H1 (cell line): ENCODE measurements around the gene MAD2L1BP. TPM values are rescaled to one million over a fixed set of nuclear protein-coding genes. Genes with fewer than 3 reads are reported as not detected.

Experiments used
- BCL11A ChIP-seq, 2 experiments: IDR thresholded peaks; one replicate each; pipeline ENCODE4 v1.6.1; 2011; ENCODE audit warnings: low read depth in 2 of 2, low read length in 2 of 2, mild to moderate bottlenecking in 2 of 2
- BRCA1 ChIP-seq: IDR thresholded peaks from 2 replicates; pipeline ENCODE4 v1.6.1; 2012; ENCODE audit warnings: low read depth, low read length, improper control_type of control experiment
- CBX5 ChIP-seq: fragments of 300-800, 300-1000 bp; sonication (generic); IDR thresholded peaks from 2 replicates; pipeline ENCODE4 v1.7.1; 2016; ENCODE audit warnings: antibody characterized with exemption, low read length, low read depth
- CEBPB ChIP-seq: IDR thresholded peaks from 2 replicates; pipeline ENCODE4 v1.6.1; 2012; ENCODE audit warnings: low read depth, low read length
- CHD1 ChIP-seq: IDR thresholded peaks from 2 replicates; pipeline ENCODE4 v1.6.1; 2012; ENCODE audit warnings: low read depth, low read length, improper control_type of control experiment
- CREB1 ChIP-seq: IDR thresholded peaks from 2 replicates; pipeline ENCODE4 v1.6.1; 2012; ENCODE audit warnings: inconsistent platforms
- CTBP2 ChIP-seq: IDR thresholded peaks from 2 replicates; pipeline ENCODE4 v1.7.0; 2011; ENCODE audit warnings: borderline replicate concordance, mild to moderate bottlenecking, moderate library complexity, mixed read lengths, low read length; ENCODE audit not compliant: insufficient read depth, insufficient read length
- GABPA ChIP-seq: IDR thresholded peaks from 2 replicates; pipeline ENCODE4 v1.6.1; 2011; ENCODE audit warnings: mild to moderate bottlenecking, low read length, moderate library complexity, borderline replicate concordance; ENCODE audit not compliant: insufficient read depth
- KDM4A ChIP-seq: IDR thresholded peaks from one replicate; pipeline ENCODE4 v1.7.1; 2012; ENCODE audit warnings: low read depth, mild to moderate bottlenecking, moderate library complexity, low read length, inconsistent platforms; ENCODE audit not compliant: severe bottlenecking
- KDM5A ChIP-seq: fragments of 200-600 bp; IDR thresholded peaks from 2 replicates; pipeline ENCODE4 v1.7.1; 2012; ENCODE audit warnings: mild to moderate bottlenecking, low read length, inconsistent platforms, mixed read lengths
- NANOG ChIP-seq: IDR thresholded peaks from 2 replicates; pipeline ENCODE4 v1.6.1; 2011; ENCODE audit warnings: low read length, low read depth, mild to moderate bottlenecking, inconsistent platforms; ENCODE audit not compliant: insufficient read depth, poor library complexity, severe bottlenecking
- NRF1 ChIP-seq: IDR thresholded peaks from 2 replicates; pipeline ENCODE4 v1.6.1; 2011; ENCODE audit warnings: mild to moderate bottlenecking, low read depth, low read length, improper control_type of control experiment
- POLR2AphosphoS5 ChIP-seq: IDR thresholded peaks from 2 replicates; pipeline ENCODE4 v1.6.1; 2011; ENCODE audit warnings: low read depth, low read length
- RXRA ChIP-seq: IDR thresholded peaks from 2 replicates; pipeline ENCODE4 v1.6.1; 2011; ENCODE audit warnings: low read depth, mild to moderate bottlenecking, low read length, moderate library complexity; ENCODE audit not compliant: insufficient read depth
- SIX5 ChIP-seq: IDR thresholded peaks from 2 replicates; pipeline ENCODE4 v1.6.1; 2011; ENCODE audit warnings: mild to moderate bottlenecking, low read depth, low read length
- TAF7 ChIP-seq: optimal IDR thresholded peaks from 2 replicates; pipeline ENCODE3; 2011; ENCODE audit warnings: low read depth, mild to moderate bottlenecking, inconsistent platforms, low read length, moderate library complexity, borderline replicate concordance
- polyA plus RNA-seq, 7 experiments: library from polyadenylated mRNA; depleted of rRNA in 3 of 7; stranded (reverse) in 5 of 7; unstranded in 2 of 7; fragments of >200 nt in 5 of 7; fragments of 200-250 nt in 2 of 7; gene quantifications; 1 replicate in 5 of 7; 2 replicates in 1 of 7; 4 replicates in 1 of 7; pipeline versions ENCODE4 v1.2.1 to v1.2.3, GENCODE V29; 2011 to 2013; ENCODE audit warnings: missing spikeins in 2 of 7, mixed read lengths in 2 of 7
- total RNA-seq: library from RNA; stranded (reverse); fragmentation: NEBNext Ultra II Directional; extraction: Animal tissue kit (Norgen Biotek cat#: 25700); gene quantifications from 2 replicates; pipeline ENCODE4 v1.2.1, GENCODE V29; 2021
- TF ChIP-seq, protein P1 (sequence below): IDR thresholded peaks from 2 replicates; pipeline ENCODE4 v1.6.1; 2011; ENCODE audit warnings: low read depth, mild to moderate bottlenecking, low read length; ENCODE audit not compliant: insufficient read depth
- TF ChIP-seq, protein P2 (sequence below): IDR thresholded peaks from 2 replicates; pipeline ENCODE4 v1.6.1; 2012; ENCODE audit warnings: low read length, inconsistent platforms
- TF ChIP-seq, protein P3 (sequence below), 3 experiments: IDR thresholded peaks; 1 replicate in 2 of 3; 2 replicates in 1 of 3; pipeline versions ENCODE4 v1.5.1 to v1.6.1; 2011; ENCODE audit warnings: low read length in 3 of 3, mild to moderate bottlenecking in 3 of 3, inconsistent platforms in 2 of 3, low read depth in 1 of 3, moderate library complexity in 1 of 3; ENCODE audit not compliant: insufficient read depth in 1 of 3; ENCODE audit errors: control extremely low read depth in 1 of 3

The MAD2L1BP gene
- total and polyA plus RNA-seq, 2 of the 8 experiments (the other 6 are each of a cell fraction or from before 2014, with no cell fraction given), result 35.5 to 70.0 TPM

DNA sequence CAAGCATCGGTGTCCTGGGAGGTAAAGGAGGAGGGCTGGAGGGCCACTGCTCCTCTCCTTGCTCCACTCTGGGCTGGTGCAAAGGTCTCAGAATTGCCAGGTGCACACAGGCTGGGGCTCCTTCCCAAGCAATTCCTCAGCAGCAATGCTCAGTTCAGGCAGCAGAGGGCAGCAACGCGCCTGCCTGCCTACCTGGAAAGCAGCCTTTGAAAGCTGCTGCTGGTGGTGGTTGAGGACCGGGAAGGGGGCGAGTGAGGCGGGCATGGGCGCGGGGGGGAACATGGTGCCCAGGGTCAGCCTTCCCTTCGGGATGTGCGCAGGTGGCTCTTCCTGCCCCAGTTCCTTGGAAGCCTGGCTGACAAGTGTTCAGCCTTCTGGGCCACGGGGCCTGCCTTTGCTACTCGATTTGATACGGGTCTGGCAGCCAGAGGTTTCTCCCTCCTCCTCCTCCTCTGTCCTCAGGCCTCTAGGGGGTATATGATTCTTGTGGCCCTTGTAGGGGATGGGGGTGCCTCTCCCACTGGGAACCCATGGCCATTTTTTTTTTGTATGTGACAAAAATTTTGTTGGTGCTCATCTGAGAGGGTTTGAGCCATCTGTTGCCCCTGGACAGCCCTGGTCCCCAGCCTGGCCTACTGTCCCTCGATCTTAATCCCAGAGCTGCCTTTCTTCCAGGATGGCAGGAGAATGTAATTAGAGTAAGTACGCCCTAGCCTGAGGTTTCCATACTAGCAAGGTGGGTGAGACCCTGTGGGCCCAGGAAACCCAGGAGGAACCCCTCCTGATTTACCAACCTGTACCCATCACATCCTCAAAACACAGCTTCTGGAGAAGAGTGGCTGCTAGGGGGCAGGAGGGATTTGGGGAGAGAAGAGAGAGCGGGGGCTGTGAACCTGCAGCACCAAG is 31.9 kb downstream of the MAD2L1BP start (continued):
- TF ChIP-seq, protein P1, sequence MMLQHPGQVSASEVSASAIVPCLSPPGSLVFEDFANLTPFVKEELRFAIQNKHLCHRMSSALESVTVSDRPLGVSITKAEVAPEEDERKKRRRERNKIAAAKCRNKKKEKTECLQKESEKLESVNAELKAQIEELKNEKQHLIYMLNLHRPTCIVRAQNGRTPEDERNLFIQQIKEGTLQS, result no peak
- TF ChIP-seq KDM5A, result no peak
- TF ChIP-seq TAF7, result no peak
- no peak for TF ChIP-seq CEBPB
- peak; percentile 12; the same call in 1 of the 2 replicates for TF ChIP-seq BRCA1
- no peak for TF ChIP-seq NANOG
- no peak for TF ChIP-seq CHD1
- no peak for TF ChIP-seq NRF1
- TF ChIP-seq, protein P2, sequence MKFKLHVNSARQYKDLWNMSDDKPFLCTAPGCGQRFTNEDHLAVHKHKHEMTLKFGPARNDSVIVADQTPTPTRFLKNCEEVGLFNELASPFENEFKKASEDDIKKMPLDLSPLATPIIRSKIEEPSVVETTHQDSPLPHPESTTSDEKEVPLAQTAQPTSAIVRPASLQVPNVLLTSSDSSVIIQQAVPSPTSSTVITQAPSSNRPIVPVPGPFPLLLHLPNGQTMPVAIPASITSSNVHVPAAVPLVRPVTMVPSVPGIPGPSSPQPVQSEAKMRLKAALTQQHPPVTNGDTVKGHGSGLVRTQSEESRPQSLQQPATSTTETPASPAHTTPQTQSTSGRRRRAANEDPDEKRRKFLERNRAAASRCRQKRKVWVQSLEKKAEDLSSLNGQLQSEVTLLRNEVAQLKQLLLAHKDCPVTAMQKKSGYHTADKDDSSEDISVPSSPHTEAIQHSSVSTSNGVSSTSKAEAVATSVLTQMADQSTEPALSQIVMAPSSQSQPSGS, result no peak
- no peak for TF ChIP-seq CREB1
- TF ChIP-seq, protein P3, sequence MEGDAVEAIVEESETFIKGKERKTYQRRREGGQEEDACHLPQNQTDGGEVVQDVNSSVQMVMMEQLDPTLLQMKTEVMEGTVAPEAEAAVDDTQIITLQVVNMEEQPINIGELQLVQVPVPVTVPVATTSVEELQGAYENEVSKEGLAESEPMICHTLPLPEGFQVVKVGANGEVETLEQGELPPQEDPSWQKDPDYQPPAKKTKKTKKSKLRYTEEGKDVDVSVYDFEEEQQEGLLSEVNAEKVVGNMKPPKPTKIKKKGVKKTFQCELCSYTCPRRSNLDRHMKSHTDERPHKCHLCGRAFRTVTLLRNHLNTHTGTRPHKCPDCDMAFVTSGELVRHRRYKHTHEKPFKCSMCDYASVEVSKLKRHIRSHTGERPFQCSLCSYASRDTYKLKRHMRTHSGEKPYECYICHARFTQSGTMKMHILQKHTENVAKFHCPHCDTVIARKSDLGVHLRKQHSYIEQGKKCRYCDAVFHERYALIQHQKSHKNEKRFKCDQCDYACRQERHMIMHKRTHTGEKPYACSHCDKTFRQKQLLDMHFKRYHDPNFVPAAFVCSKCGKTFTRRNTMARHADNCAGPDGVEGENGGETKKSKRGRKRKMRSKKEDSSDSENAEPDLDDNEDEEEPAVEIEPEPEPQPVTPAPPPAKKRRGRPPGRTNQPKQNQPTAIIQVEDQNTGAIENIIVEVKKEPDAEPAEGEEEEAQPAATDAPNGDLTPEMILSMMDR (IDR thresholded peaks at IDR 0.05; ENCODE audit: control extremely low read depth in 1 of 3, insufficient read depth in 1 of 3, low read depth in 1 of 3, low read length in 3 of 3), result peak in 2 of 3 experiments; percentile 94 to 99; a peak in 3 of 4 replicates
- peak; percentile 11; the same call in 1 of the 2 replicates for TF ChIP-seq POLR2AphosphoS5
- no peak for TF ChIP-seq GABPA
- TF ChIP-seq BCL11A (IDR thresholded peaks at IDR 0.05; ENCODE audit: low read depth in 2 of 2, low read length in 2 of 2), result no peak
- TF ChIP-seq CTBP2, result no peak
- no peak for TF ChIP-seq KDM4A
- TF ChIP-seq SIX5, result no peak
- TF ChIP-seq CBX5, result no peak
- no peak for TF ChIP-seq RXRA
